Colon (tissue), 2 donors: ENCODE data around the gene RIN3.
"Not testable (repeated sequence)": the region's sequence is repeated elsewhere in the genome, so short reads cannot be mapped to it uniquely, and the experiment has no call there.

Experiments used
- FAIRE-seq: peaks from 2 replicates; lab custom pipeline; 2012; peaks lifted over from hg19 to GRCh38; lab: Jason Lieb, UNC
- donor health status: control.
- donor health status: control.

Gene RIN3

DNA sequence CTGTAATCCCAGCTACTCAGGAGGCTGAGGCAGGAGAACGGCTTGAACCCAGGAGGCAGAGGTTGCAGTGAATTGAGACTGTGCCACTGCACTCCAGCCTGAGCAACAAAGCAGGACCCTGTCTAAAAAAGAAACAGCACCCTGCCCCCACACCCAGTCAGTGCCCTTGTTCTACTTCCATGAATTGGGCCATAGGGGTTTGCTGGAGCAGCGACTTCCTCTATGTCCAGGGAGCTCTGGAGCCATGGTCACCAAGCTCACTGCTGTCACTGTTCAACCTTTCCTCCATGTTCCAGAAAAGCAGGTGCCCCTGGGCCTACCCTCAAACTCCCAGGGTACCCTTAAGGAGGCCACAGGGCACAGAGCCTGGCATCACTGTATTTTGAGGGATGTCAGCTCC is 116.8 kb downstream of the RIN3 start:
- FAIRE-seq = no peak

DNA sequence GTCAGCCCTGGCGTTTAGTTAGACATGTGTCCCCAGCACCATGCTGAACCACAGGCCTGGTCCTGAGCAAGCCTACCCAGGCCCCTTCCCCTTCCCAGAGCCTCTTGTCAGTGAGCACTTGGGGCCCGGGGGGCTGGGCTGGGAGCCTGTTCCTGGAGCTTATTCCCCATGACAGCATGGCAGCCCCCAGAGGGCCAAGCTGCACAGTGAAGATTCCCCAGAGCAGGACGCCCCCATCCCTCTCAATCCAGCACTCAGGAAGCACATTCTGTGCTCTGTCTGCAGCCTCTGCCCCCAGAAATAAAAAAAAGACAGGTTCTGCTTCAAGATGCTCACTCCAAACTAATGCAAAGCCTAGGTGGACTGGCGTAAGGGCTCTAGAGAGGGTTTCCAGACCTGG is 117.5 kb downstream of the RIN3 start:
- FAIRE-seq = no peak

DNA sequence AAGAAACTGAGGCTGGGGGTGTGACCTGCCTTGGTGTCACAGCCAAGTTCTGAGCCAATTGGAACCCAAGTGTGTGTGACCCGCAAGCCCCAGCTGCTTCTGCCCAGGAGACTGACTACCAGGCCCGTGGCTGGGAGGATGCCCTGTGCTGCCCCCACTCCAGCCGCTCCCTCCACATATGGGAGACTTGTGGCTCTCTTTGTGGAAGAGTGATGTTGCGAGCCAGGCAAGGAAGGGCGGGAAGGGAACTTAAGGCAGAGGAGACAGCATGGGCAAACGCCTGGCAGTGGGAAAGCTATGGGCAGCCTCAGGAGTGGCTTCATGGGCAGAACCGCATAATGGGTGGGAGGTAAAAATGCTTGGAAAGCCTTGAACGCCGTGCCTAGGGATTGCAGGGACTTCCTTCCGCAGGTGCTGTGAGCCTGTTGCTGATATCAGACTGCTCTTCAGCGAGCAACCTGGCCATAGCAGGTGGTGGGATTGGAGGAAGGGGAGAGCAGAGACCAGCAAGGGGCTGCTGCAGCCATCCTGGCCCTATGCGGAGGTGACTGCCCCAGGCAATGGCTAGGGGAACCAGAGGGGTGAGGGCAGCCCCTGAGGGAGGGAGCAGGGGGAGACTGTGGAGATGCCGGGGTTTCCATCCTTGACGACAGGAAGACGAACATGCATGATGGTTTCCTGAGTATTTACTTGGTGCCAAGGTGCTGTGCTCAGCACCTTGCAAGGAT is 119.1 kb downstream of the RIN3 start:
- FAIRE-seq = no peak

GRCh38 chr14:92633274-92633616 is 119.7 kb downstream of the RIN3 start:
- no peak for FAIRE-seq

GRCh38 chr14:92633724-92634123 is 120.1 kb downstream of the RIN3 start:
- FAIRE-seq = no peak

GRCh38 chr14:92635031-92635430 is 121.5 kb downstream of the RIN3 start:
- FAIRE-seq = no peak

DNA sequence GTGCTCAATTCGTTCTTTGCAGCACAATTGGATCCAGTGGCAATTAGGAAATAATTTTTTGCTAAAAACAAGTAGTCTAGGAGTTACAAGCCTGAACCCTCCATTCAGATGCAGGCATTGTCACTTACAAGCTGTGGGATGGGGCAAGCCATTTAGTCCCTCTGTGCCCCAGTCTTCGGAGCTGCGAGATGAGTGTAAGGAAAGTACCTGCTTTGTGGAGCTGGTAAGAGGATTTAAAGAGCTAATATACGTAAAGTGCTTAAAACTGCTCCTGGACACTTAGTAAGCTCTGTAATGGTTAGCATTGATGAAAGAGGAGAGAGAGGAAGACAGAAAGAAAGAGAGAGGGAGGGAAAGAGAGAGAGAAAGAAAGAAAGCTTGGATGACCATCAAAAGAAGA is 122.3 kb downstream of the RIN3 start:
- FAIRE-seq = no peak

- no peak for FAIRE-seq
Observed at GRCh38 chr14:92637228-92637627, 123.6 kb downstream of the RIN3 start.

DNA sequence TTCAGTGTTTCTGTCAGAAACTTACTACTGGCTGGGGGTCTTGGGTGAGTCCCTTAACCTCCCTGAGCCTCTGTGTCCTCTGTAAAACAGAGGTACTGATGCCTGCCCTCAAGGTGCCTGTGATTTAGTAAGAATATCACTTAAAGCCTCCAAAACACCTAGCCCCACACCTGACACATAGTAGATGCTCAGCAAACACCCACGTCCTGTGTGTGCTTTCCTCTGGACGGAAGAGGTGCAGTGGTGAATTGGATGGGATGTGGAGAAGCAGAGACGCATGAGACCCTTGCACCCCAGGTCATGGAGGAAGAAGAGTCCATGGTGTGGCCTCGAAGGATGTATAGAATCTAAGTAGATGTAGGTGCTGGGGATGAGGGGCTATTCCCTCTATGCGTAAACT is 124.3 kb downstream of the RIN3 start:
- FAIRE-seq = no peak

DNA sequence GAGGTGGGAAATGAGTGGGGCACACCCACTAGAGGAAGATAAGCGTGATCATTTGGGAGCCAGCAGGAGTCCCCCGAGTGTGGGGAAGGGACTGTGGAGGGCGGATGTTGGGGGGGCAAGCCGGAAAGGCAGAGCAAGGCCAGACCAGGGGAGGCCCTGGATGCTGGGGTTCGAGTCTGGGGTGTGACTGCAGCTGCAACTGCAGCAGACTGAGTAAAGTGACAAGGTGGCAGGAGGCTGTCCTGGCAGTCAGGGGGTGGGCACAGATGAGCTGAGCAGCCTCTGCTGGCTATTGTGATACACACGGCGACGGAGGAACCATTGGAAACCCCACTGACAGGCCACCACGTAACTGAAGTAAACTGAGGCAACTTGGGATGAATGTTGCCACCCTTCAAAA is 124.7 kb downstream of the RIN3 start:
- FAIRE-seq = no peak

GRCh38 chr14:92638904-92639303 is 125.3 kb downstream of the RIN3 start:
- no peak for FAIRE-seq

- FAIRE-seq = not testable (repeated sequence)
Observed at GRCh38 chr14:92639472-92640117, 126.0 kb downstream of the RIN3 start.

DNA sequence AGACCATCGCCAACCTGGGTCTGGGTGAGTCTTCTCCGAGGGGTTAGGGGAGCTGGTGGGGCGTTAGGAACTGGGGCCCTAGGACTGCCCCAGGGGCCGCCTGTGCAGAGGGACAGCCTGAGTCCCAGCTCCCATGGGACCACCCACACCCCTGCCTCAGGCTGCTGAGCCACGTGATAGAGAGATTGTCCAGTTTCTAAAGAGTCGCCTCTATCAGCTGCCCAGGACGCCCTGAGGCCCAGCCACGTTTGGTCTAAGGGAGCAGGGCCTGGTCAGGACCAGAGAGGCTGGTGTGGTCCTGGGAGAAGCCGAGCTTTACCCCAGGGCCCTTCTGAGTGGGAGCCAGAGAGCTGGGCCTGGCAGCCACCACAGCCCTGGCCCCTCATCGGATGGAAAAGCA is 127.7 kb downstream of the RIN3 start:
- FAIRE-seq = no peak

- FAIRE-seq = no peak
Observed at GRCh38 chr14:92644171-92644969, 130.8 kb downstream of the RIN3 start.

GRCh38 chr14:92644970-92645515 is 131.5 kb downstream of the RIN3 start:
- no peak for FAIRE-seq

GRCh38 chr14:92645841-92646478 is 132.4 kb downstream of the RIN3 start:
- FAIRE-seq = no peak

- no peak for FAIRE-seq
Observed at GRCh38 chr14:92646952-92647796, 133.6 kb downstream of the RIN3 start.

DNA sequence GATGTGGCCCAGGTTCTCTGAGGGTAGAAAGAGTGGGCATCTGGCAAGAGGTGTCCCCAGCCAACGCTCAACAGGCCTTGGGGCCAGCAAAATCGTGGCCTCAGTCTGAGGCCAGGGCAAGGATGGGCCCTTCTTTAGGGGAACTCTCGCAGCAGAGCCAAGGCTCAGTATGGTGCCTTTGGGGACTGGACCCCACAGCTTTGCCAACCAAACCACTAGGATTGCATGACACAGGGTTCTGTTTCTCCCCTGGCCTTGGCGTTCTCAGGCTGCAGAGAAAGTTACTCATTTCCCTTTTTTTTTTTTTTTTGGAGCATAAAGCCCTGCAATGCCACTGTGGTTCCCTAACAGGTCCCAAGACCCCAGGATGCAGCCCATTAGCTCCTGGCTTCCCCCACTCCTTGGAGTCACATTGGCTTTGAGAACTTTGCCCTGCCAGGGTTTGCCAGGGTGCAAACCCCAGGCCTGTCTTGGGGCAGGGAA is 134.3 kb downstream of the RIN3 start:
- FAIRE-seq = no peak

GRCh38 chr14:92649066-92649465 is 135.5 kb downstream of the RIN3 start:
- FAIRE-seq = no peak

DNA sequence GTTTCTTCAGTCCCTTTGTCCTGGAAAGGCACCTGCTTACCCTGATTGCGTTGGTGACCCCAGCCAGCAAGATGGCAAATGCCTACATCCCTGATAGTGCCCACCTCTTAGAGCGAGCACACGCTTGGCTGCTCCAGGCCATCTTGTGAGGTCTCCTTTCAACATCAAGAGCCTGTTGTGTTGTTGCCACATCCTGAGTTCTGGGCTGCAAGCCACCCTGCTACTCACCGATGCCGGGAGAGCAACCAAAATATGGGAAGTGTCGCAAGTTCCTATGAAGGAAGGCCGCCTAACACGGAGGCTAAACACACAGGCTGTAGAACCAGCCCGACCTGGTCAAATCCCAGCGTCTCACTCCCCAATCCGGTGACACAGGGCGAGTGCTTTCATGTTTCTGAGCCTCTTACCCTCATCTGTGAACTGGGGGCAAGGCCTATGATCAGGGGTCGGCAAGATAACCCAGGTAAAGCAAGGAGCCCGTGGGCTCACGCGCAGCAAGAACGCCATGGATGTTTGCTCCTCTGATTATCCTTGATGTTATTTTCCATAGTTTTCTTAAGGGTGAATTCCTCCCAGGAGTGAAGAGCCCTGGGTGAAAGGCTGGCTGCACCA is 136.5 kb downstream of the RIN3 start:
- no peak for FAIRE-seq

- FAIRE-seq = no peak
Observed at GRCh38 chr14:92650581-92651105, 137.1 kb downstream of the RIN3 start.
